ENCODE measurements around the gene SEPTIN5. TPM values are rescaled to one million over a fixed set of nuclear protein-coding genes. Genes with fewer than 3 reads are reported as not detected.

SEPTIN5 gene
- total and polyA plus RNA-seq, 7 donors: 3.7 to 10.9 (median 7.0) TPM

DNA sequence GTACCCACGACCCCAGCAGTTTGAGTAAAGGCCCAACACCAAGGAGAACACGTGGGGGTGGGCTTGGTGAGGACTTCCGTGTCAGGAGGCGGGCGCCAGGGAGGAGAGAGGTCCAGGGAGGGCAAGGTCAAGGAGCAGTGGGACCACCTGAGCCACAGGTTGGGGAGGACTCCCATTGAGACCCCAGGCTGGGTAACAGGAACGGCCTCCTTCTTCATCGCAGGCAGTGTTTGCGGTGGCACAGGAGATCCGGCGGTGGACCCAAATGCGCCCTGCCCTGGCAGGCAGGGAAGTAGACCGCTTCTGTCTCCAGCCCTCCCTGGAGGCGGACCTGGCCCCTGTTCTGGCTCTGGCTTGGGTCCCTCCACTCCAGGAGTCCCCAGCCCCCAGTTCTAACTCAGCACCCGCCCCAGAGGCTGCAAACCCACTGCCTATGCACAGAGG, 40.4 kb downstream of the SEPTIN5 start:
- 57 to 68% (median 62%) methylated on average over 14 of the region's 14 CpGs for WGBS, 3 donors
- Histone ChIP-seq H3K9me3 (no peaks in the 10 kb centered on the region), H3K4me3 (no peak overlapping the region), H3K27ac (no peak overlapping the region), H3K27me3 (ENCODE audit: insufficient read depth in 3 of 3, low read length in 2 of 3) (peaks cover 0 to 34% (median 0%) of the 10 kb centered on the region in 3 donors), H3K36me3 (ENCODE audit: insufficient read depth in 1 of 2, low read depth in 1 of 2) (no peaks in the 10 kb centered on the region), H3K4me1 (peaks cover 9% of the 10 kb centered on the region)
- no peak for ATAC-seq
- intact Hi-C loops (cut with DNase I): no loop called here
- no peak for TF ChIP-seq CTCF (IDR thresholded peaks at IDR 0.05)
- DNase-seq: no peak

- Histone ChIP-seq H3K4me1 (peaks cover 7% of the 10 kb centered on the region), H3K27me3 (ENCODE audit: insufficient read depth in 3 of 3, low read length in 2 of 3) (peaks cover 0 to 36% (median 0%) of the 10 kb centered on the region in 3 donors)
- no peak for ATAC-seq
These were observed 40.9 kb downstream of the SEPTIN5 start for GRCh38 chr22:19755145-19755710.

DNA sequence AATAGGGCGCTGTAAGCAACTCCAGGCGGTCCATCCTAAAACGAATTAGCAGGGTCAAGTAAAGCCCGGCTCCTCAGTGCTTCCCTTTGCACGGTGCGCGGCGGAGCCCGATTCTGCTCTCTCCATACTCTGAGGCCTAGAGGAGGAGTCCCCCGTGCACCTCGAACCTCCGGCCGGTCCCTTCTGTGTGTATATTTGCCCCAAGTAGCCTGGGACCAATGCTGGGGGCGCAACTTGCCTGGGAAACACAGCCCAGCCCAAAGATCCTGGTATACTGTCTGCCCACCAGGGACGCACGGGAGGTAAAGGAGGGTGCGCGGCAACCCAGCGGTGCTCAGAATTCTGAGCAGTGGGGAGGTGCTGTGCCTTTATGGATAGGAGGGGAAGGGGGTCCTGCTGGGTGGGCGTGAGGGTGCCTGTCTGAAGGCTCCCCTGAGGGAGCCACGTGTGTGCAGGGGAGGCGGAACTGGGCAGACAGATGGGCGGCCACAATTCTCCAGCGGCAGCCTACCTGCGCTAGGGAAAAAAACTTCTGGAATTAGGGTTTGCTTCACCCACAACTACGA, 41.5 kb downstream of the SEPTIN5 start:
- DNase-seq (no peak), ATAC-seq (no peak)
- Histone ChIP-seq H3K27ac (no peak overlapping the region), H3K27me3 (ENCODE audit: insufficient read depth in 3 of 3, low read length in 2 of 3) (peaks cover 0 to 36% (median 0%) of the 10 kb centered on the region in 3 donors), H3K4me3 (no peak overlapping the region), H3K4me1 (peaks cover 6% of the 10 kb centered on the region), H3K9me3 (no peaks in the 10 kb centered on the region), H3K36me3 (ENCODE audit: insufficient read depth in 1 of 2, low read depth in 1 of 2) (no peaks in the 10 kb centered on the region)
- intact Hi-C loops (cut with DNase I): no loop called here
- WGBS, 3 donors: 53 to 72% (median 60%) methylated on average over 26 of the region's 26 CpGs
- no peak for TF ChIP-seq CTCF (IDR thresholded peaks at IDR 0.05)

More at GRCh38 chr22:19755145-19755710, 40.9 kb downstream of the SEPTIN5 start:
- H3K27ac ChIP-seq: no peak overlapping the region
- no peaks in the 10 kb centered on the region for H3K36me3 ChIP-seq (ENCODE audit: insufficient read depth in 1 of 2, low read depth in 1 of 2)
- DNase-seq: no peak
- intact Hi-C loops (cut with DNase I): no loop called here
- H3K4me3 ChIP-seq: no peak overlapping the region
- WGBS, 3 donors: 35 to 54% (median 43%) methylated on average over 44 to 59 of the region's 59 CpGs
- no peaks in the 10 kb centered on the region for H3K9me3 ChIP-seq
- TF ChIP-seq CTCF (IDR thresholded peaks at IDR 0.05): no peak

GRCh38 chr22:19756288-19757128, 42.2 kb downstream of the SEPTIN5 start:
- peak; percentile 27 for TF ChIP-seq CTCF (IDR thresholded peaks at IDR 0.05)
- Histone ChIP-seq H3K27me3 (ENCODE audit: insufficient read depth in 3 of 3, low read length in 2 of 3) (peaks cover 0 to 36% (median 0%) of the 10 kb centered on the region in 3 donors), H3K36me3 (ENCODE audit: insufficient read depth in 1 of 2, low read depth in 1 of 2) (no peaks in the 10 kb centered on the region), H3K4me3 (peak overlapping the region; percentile 30), H3K4me1 (peaks cover 6% of the 10 kb centered on the region), H3K9me3 (no peaks in the 10 kb centered on the region), H3K27ac (no peak overlapping the region)
- 35 to 55% (median 52%) methylated on average over 56 to 76 of the region's 76 CpGs for WGBS, 3 donors
- ATAC-seq (peak in 2 of 4 donors; percentile 25 to 45), DNase-seq (no peak)
- intact Hi-C loops (cut with DNase I): no loop called here
